Suppressor macrophage treated with lipopolysaccharide for 1 hour (primary cell): ENCODE data around the gene NXT1.
"Not testable (repeated sequence)": the region's sequence is repeated elsewhere in the genome, so short reads cannot be mapped to it uniquely, and the experiment has no call there.

ENCODE experiments used
- DNase-seq, 3 donors: peaks; one replicate each; pipeline ENCODE4 v3.0.0-alpha.2; 2020 to 2022

The NXT1 gene

DNA sequence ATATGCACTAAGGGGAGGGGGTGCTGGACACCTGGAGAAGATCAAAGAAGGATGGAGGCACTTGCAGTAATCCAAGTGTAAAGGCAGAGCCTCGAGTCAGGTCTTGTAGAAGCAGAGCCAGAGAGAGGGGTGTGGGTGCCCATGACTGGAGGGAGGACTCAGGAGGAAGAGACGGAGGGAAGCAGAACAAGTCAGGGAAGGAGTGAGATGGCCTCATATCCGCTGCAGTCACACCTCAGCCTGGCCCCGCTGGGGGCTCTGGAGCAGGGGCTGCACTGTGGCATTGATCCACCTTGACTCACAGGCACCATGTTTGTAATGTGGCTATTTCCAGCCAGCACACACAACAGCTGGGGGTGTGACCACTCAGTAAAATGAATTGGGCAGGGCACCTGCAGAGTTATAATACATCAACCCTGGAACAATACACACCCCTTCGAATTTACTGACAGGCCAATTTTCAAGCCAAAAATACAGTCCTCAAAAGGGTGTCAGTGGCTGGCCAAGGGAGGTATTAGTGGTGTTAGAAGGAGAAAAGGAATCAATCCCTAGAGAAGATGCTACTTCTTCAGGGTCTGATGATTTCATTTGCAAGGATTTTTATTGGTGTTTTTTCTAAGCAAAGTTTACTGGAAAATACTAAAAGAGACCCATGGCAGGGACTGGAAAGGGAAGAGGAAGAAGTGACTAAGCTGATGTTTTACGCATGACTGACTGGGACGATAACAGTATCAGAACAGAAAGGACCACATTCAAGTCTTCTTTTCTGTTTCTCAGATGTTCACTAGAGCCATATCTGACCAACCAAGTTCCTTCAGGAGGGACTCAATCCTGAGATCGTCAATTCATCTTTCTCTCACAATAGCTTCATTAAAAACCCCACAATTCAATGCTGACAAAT, 18.9 kb upstream of the NXT1 start:
- DNase-seq: peak; percentile 33 to 72 (median 45)

DNA sequence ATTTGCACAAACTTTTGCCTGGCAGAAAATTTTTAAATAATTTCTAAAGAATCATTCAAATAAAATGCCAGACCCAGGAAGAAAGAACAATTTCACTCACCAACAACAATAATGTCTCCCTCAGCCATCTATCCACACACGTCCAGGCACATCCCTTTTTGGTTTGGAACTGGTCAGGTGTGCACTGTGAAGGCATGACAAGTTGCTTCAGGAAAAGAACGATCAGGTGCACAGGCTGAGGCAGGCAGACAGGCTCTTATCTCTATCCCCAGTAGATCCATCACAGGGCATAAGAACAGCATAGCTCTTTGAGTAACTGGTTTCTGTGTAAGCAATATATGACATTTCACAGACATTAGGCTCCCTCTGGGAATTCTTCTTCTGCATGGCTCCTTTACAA, 18.1 kb upstream of the NXT1 start:
- no peak for DNase-seq

DNA sequence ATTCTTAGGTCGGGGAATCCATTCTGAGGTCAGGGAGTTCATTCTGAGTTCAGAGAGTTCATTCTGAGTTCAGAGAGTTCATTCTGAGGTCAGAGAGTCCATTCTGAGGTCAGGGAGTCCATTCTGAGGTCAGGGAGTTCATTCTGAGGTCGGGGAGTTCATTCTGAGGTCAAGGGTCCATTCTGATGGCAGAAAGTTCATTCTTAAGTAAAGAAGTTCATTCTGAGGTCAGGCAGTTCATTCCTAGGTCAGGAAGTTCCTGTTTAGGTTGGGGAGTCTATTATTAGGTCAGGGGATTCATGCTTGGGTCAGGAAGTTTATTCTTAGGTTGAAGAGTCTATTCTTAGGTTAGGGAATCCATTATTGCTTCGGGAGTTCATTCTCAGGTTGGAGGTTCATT, 16.5 kb upstream of the NXT1 start:
- DNase-seq: peak; percentile 17 to 51 (median 46)

DNA sequence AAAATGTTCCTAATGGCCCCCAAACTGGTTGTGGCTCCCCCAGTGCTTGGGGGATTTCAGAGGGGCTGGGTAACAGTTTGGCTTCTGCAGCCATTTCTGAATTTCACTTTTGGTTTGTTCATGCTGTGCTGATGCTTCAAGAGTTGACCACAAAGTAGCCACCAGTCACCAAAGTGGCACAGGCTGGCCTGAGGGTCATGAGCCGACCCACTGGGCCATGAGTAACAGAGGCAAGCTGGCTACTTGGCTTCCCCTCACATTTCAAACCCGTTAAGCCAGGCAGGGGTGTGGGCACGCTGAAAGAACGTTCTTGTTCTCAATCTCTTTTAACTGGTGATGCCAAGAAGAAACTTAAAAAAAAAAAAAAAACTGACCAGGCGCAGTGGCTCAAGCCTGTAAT, 15.1 kb upstream of the NXT1 start:
- DNase-seq: peak in 2 of 3 donors; percentile 10 to 20

DNA sequence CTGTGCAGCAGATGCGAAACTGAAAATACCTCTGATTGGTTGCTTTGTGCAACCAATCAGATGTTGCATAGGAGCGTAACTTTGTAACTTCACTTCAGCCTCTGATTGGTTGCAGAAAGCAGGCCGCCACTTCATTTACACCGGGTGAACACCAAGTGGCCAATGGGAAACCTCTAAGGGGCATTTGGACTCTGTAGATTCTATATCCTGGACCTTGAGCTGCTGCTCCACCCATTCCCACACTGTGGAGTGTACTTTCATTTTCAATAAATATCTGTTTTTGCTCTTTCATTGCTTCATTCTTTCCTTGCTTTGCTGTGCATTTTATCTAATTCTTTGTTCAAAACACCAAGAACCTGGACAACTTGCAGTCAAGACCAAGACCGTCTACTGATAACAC, 14.1 kb upstream of the NXT1 start:
- DNase-seq: no peak

DNA sequence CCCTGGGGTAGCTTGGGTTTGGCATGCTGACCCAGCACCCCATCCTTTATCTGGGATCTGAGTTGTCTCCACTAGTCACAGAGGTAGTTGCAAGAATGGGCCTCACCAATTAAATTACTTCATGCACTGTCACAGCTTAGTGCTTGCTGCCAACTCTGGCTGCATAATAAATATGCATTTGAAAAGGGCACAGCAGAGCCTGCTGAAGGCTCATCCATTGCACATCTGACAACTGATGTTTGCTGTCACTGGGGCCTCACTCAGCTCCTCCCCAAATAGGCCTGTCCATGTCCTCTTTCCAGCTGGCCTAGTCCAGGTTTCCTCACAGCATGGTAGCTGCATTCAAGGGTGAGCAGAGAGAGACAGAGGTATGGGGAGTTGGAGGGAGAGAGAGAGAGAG, 13.3 kb upstream of the NXT1 start:
- DNase-seq: no peak

DNA sequence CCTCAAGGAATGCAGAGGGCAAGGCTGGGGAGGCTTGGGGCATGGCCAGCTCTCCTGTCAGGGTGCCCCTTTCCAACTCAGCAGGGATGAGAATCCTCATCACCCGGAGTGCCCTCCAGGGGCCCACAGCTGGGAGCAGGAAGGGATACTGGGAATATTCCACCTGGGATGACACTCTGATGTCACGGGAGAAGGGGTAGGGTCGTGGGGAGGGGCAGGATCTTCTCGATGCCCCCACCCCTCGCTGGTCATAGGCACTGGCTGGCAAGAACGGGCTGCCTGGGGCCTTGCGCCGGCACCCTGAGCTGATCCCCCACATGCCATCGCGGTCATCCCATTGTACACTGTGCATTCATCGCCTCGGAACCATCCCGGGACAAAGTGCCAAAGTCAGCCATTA, 10.6 kb upstream of the NXT1 start:
- DNase-seq: no peak

DNA sequence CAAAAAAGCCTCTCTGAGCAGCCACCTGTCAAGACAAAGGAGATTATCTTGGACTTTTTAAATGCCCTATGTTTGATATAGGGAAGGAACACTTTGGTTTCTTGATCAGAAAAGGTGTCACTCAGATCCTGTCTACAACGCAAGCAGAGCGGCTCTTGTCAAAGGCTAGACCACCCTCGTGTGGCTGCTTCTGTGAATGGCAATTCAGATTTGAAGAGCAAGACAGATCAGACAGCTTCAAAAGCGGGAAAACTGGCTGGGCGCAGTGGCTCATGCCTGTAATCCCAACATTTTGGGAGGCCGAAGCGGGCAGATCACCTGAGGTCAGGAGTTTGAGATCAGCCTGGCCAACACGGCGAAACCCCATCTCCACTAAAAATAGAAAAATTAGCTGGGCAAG, 10.1 kb upstream of the NXT1 start:
- DNase-seq: peak; percentile 76 to 79 (median 76)

DNA sequence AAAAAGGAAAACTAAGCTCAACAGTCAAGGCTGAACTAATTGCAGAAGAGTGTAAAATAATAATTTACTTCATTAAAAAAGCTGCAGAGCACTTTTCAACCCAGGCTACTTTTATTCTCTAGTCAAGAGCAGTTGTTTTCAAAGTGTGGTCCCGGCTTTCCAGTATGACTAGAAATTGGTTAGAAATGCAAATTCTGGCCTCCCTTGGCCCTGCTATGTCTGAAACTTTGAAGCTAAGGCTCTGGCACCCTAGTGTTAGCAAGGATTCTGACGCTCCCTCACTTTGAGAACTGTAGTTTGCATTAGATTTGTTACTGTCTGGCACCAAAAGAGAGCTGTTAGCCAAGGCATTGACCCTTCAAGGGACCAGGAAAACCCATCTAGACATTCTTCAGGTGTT, 9.5 kb upstream of the NXT1 start:
- DNase-seq: no peak

DNA sequence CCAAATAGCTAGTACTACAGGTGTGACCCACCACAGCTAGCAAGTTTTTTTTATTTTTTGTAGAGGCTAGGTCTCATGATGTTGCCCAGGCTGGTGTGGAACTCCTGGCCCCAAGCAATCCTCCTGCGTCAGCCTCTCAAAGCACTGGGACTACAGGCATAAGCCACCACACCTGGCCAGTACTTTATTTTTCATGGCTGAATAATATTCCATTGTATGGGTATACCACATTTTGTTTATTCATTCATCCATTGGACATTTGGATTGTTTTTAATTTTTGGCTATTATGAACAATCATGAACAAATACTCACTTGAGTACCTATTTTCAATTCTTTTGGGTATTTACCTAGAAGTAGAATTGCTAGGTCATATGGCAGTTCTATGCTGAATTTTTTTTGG, 7.0 kb upstream of the NXT1 start:
- no peak for DNase-seq

DNA sequence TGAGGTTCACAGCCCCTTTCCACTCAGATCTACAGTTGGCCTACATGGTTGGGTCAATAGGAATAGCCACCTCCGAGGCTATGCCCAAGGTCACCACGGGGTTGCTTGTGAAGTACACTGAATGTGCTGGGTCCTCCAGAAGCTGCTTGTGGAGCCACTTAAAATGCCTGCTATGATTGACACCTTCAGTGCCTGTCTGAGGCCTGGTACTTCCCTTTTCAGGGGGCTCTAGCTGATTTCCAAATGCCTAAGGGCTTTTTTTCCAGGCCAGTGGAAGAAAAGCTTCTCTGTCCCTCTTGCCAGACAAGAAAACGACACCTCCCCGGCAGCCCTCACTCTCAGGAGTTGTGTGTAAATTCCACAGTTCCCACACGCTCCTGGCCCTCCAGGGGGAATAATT, 6.3 kb upstream of the NXT1 start:
- no peak for DNase-seq

DNA sequence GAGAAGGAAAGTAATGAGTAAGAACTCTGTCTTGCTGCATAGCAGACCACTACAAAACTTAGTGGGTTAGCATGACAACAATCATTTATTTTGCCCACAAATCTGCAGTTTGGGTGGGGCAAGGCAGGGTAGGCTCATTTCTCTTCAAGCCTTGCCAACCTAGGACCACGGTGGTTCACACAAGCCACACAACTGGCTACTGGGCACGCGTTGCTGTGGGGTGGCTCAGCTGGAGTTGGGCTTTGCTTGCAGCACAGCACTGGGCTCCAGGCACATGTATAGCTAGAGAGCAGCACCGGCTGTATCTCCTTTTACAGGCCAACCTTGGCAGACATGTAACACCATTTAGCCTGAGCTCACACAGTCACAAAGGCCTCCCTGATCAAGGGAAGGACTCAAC, 4.6 kb upstream of the NXT1 start:
- DNase-seq: no peak

DNA sequence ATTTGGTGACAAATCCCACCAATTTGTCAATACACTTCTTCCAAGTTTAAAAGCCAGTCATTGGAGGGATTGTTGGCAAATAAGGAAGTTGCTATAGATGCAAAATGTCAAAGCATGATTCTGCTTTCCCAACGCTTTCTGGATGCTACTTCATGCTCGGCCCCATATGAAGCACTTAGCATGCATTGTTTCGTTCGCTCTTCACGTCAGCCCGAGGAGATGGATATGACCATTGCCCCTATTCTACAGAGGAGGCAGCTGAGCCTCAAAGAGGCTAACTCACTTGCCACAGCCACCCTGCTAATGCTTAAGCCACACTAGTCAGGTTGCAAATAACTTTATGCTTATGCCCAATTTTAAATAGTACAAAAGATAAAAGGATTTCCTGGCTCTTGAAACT, 2.8 kb upstream of the NXT1 start:
- DNase-seq: peak in 2 of 3 donors; percentile 20 to 38

DNA sequence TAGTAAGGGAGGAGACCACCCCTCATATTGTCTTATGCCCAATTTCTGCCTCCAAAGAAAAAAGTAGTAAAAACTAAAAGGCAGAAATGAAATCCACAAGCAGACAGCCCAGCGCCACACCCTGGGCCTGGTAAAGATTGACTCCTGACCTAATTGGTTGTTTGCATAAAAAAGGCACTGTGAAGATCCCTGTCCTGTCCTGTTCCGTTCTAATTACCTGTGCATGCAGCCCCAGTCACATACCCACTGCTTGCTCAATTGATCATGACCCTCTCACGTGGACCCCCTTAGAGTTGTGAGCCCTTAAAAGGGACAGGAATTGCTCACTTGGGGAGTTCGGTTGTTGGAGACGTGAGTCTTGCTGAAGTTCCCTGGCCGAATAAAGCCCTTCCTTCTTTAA, 2.1 kb upstream of the NXT1 start:
- DNase-seq: not testable (repeated sequence)

DNA sequence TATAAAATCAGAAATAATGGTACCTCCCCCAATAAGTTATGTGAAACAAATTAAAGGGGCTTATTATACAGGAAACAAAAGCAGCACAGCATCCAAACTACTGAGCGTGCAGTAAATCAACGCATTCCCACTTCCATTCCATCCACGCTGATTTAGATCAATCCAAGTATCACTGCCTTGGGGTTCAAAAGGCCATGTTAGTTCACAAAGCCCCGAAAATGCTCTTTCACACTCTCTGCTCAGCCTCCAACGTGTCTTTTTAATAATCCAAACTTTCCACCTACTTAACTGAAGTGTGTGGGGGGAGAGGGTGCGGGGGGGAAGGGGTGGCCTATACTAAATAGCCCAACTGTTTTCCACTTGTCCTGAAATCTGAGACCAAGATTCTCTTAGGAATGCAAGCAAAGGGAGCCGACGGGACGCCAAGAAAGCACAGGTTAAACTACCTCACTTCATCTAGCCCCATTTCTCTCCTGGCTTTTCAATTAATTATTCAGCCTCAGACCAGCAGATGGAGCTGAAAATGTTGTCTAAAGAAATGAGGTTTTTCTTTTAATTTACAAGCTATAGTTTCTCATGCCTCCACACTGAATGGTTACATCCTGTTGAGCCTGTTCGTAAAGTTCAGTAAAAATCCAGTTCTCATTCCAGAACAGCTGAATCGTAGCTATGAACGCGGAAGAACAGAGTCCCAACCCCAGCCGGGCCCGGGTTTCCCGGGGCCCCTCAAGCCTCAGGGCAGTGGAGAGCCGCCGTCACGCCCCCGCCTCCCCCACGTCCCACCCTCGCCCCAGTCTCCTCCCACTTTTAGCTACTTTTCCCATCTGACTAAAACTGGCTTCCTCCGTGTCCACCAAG, 1.0 kb upstream of the NXT1 start:
- DNase-seq: no peak

DNA sequence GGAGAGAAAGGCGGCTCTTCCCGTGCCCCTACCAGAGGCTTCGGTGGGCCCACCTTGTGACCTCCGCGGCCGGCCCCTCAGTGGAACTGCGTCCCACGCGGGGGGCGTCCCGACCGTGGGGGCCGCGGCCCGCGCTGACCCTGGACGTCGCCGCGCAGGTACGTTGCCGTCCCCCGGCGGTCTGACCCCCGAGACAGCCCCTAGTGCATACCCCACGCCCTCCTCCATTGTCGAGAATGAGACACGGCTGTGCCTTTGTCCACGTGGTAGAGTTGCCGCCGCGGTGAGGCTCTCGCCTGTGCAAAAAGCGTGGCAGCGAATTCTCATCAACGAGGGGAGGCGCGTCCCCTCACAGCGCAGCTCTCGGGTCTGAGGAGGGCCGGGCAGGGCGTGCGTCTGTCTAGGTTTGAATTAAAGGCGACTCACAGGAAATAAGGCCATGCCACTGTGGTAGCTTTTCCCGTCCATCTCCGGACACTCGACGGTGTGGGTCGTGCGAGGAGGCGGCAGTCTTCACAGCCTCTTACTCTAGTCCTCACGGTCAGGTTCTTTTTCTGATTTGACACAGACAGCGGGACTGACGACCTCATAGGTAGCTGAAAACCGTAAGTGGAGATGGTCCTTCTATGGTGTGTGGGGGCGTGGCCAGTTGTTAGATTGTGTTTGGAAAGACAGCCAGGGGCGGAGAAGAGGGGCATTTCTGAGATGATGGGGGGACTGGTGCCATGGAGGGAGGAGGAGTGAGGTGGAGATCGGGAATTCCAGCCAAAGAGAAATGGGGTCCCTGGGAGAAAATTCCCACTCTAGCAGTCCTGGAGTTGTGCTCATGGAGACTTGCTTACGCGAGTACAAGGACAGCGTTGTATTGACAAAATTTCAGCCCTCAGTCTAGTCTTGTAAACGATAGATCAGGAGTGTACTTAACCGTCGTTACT, 580 bp downstream of the NXT1 start:
- peak; percentile 35 to 55 (median 50) for DNase-seq

DNA sequence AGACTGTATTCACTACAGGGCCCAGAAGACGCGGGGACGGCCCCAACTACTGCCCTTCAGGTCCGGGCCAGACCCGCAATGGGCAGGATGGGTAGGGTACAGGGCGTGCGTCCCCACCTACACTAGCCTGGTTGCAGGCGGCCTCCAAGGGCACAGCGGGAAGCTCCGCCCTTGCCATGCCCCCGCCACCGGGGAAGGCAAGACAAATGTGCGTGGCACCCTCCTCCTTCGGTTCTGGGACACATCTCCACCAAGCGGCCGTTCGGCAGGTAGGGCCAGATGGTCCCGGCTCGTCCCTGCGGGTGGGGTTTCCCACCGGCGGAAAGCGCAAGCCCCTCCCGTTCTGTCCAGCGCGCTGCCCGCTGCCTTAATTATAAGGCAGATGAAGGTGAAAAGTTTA, 5.6 kb downstream of the NXT1 start:
- DNase-seq: no peak

DNA sequence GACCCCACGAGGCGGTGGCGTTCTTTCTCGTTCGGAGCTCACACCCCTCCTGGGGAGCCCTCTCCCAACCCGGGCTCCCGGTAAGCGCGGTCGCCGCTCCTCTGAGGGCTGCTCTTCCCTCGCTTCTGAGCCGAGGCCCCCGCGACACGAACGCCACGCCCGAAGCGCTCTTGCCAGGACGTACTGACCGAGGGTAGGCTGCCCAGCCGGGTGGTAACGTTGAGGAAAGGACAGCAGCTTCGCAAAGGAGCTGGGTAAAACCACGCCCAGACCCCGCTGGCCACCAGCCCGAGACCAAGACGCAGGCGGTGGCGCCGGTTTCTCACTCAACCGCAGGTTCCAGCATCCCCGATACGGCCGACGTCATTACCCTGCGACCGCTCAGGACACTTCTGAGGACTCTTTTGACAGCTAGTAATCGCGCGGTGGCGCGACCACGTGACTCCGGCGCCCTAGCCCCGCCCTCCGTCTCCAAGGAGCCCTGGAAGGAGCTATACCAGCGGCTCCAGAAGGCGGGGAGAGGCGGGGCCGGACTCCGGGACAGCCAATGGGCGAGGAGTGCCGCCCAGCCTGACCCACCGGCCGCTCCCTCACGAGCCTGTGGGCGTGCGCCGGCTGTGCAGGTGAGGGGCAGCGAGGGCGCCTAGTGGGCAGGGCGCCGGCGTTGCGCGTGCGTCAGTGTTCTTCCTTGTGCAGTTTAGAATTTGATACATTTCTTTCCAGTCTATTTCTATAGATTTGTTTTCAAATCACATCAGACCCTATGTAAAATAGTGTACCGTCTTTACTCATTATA, 7.4 kb downstream of the NXT1 start:
- peak; percentile 100 for DNase-seq

DNA sequence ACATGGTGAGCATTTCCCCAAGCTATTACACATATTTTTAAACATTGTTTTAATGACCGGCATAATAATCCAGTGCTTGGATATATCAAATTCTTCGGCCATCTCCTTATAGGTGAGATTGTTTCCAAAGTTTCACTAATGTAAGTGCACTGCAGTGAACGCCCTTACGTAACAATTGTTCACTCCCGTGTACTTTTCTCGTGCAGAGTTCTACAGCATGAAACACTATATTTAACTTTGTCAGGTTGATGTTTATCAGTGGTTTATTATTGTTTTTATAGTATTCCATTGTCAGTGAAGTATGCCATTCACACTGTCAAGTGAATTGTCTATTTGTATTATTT, 7.9 kb downstream of the NXT1 start:
- no peak for DNase-seq

DNA sequence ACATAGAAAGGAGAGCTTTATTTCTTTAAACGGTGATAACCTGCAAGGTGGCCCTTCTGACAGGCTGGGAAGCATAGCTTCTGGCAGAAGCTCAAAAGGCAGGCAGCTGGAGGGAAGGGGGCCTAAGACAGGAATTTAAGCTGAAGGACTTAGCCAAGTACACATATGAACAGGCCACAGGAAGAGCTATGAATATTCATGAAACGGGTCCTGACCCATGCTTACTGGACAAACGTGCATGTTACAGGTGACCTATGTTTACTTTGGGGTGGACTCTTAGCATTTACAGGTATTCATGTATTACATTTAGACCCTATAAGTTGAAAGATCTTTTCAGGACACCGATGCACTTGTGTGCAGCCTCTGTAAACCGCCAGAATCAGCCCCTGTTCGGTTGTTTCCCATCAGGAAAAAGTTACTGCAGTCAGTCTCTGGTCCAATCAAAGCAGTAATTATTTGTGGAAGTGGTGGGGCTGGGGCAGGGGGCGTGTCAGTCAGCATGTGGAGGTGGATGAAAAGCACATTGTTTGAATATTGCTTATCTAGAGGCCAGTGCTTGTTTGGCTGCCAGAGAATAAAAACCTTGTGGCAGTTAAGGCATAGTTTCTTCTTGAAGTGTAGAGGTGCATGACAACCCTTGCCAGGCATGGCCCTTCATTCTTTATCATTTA, 8.5 kb downstream of the NXT1 start:
- DNase-seq: no peak

DNA sequence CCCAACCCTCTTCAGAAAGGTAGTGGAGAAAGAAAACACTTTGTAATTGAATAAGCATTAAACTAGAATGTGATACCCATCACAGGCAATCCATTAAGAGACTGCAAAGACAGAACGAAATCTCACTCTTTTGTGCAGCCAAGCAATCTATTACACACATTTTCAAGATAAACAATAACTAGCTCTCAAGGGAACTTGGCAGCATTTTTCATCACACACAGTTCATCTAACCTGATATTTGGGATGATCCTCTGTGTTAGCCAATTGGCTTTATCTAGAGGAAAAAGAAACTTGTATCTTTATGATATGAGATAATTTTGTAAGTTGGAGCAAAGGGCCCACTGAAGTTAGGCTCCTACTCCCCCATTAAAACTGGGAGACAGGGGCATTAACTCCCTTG, 9.9 kb downstream of the NXT1 start:
- DNase-seq: no peak

DNA sequence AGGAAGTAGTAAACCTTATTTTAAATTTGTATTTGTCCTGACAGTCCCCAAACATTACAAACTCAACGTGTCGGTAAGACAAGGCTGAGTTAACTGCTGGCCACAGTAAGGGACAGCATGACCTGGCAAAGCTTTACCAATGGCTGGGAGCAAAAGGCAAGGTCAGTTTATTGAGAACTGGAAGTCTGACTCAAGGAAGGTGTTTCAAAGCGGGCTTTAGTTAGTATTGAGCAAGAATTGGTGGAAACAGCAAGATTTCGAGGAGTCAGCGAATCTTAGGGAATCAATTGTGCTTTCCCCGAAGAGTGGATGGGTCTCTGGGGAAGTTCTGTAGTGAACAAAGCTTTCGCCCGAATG, 10.5 kb downstream of the NXT1 start:
- peak; percentile 62 to 66 (median 64) for DNase-seq
